IMR-90 (cell line): Measurements from ENCODE around the gene EGLN1.

Source experiments
- BHLHE40 ChIP-seq: fragments of 150-350 bp; IDR thresholded peaks from 2 replicates; pipeline ENCODE4 v1.6.1; 2016; ENCODE audit warnings: mild to moderate bottlenecking, low read depth, low read length
- CHD1 ChIP-seq: IDR thresholded peaks from 2 replicates; pipeline ENCODE4 v1.6.1; 2012; ENCODE audit warnings: low read depth, low read length, improper control_type of control experiment
- ELK1 ChIP-seq: fragments of 150-350 bp; IDR thresholded peaks from 2 replicates; pipeline ENCODE4 v1.6.1; 2016; ENCODE audit warnings: low read depth, mild to moderate bottlenecking, low read length, moderate library complexity, borderline replicate concordance
- FOS ChIP-seq: fragments of 150-350 bp; IDR thresholded peaks from 2 replicates; pipeline ENCODE4 v1.6.1; 2016; ENCODE audit warnings: low read depth, low read length
- MAFK ChIP-seq: IDR thresholded peaks from 2 replicates; pipeline ENCODE4 v1.6.1; 2012; ENCODE audit warnings: low read depth, low read length, improper control_type of control experiment
- MAZ ChIP-seq: IDR thresholded peaks from 2 replicates; pipeline ENCODE4 v1.6.1; 2012; ENCODE audit warnings: low read depth, mild to moderate bottlenecking, low read length, improper control_type of control experiment, moderate library complexity, borderline replicate concordance
- NFE2L2 ChIP-seq: fragments of 150-350 bp; IDR thresholded peaks from 2 replicates; pipeline ENCODE4 v1.6.1; 2016; ENCODE audit warnings: low read depth, mild to moderate bottlenecking, low read length
- POLR2A ChIP-seq: IDR thresholded peaks from 2 replicates; pipeline ENCODE4 v1.6.1; 2012; ENCODE audit warnings: mild to moderate bottlenecking, low read depth, low read length
- RFX5 ChIP-seq: IDR thresholded peaks from 2 replicates; pipeline ENCODE4 v1.8.0; 2012; ENCODE audit warnings: low read depth, mild to moderate bottlenecking, low read length, moderate library complexity
- SMC3 ChIP-seq: fragments of 150-350 bp; IDR thresholded peaks from 2 replicates; pipeline ENCODE4 v1.6.1; 2016; ENCODE audit warnings: low read depth, mild to moderate bottlenecking, antibody characterized with exemption, low read length, moderate library complexity
- TF ChIP-seq, protein P1 (sequence below): conservative IDR thresholded peaks from 2 replicates; pipeline ENCODE4 v1.5.1; 2012; ENCODE audit warnings: mild to moderate bottlenecking, low read depth, low read length, improper control_type of control experiment

GRCh38 chr1:231411036-231411531 lies 11.0 kb downstream of the EGLN1 start:
- TF ChIP-seq, protein P1, sequence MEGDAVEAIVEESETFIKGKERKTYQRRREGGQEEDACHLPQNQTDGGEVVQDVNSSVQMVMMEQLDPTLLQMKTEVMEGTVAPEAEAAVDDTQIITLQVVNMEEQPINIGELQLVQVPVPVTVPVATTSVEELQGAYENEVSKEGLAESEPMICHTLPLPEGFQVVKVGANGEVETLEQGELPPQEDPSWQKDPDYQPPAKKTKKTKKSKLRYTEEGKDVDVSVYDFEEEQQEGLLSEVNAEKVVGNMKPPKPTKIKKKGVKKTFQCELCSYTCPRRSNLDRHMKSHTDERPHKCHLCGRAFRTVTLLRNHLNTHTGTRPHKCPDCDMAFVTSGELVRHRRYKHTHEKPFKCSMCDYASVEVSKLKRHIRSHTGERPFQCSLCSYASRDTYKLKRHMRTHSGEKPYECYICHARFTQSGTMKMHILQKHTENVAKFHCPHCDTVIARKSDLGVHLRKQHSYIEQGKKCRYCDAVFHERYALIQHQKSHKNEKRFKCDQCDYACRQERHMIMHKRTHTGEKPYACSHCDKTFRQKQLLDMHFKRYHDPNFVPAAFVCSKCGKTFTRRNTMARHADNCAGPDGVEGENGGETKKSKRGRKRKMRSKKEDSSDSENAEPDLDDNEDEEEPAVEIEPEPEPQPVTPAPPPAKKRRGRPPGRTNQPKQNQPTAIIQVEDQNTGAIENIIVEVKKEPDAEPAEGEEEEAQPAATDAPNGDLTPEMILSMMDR, result no peak
- TF ChIP-seq POLR2A (no peak), SMC3 (no peak), FOS (no peak), NFE2L2 (no peak), MAZ (no peak), RFX5 (no peak), MAFK (no peak), BHLHE40 (no peak), CHD1 (no peak), ELK1 (no peak)
